ENCODE data around the gene CMTM8.

GRCh38 chr3:32401126-32401525 is 162.6 kb downstream of the CMTM8 start:
- no peak for TF ChIP-seq REST (IDR thresholded peaks at IDR 0.05; ENCODE audit: insufficient read depth in 1 of 2, low read depth in 2 of 2, low read length in 2 of 2)
- TF ChIP-seq POLR2AphosphoS5 (IDR thresholded peaks at IDR 0.05; ENCODE audit: low read depth, low read length): no peak
- no peak for TF ChIP-seq SIN3A (IDR thresholded peaks at IDR 0.05; ENCODE audit: borderline replicate concordance, insufficient read depth, low read length)
